T47D (cell line): ENCODE measurements around the gene USP32.
"Not testable (repeated sequence)": the region's sequence is repeated elsewhere in the genome, so short reads cannot be mapped to it uniquely, and the experiment has no call there.

Experiments used
- DNase-seq, 2 experiments: peaks; one replicate each; pipeline versions ENCODE4 v3.0.0 to v3.0.0-alpha.2; 2011 to 2012; ENCODE audit warnings: low read depth in 1 of 2, low spot score in 1 of 2
- JUND ChIP-seq: IDR thresholded peaks from 2 replicates; pipeline ENCODE4 v1.6.1; 2012; ENCODE audit warnings: low read depth
- in situ Hi-C: cut with HindIII; loops from 2 replicates; pipeline ENCODE4 v1.10.0; 2016; ENCODE audit warnings: low sequenced_read_pairs, low pct_unique_long_range_greater_than_20kb

USP32 gene

DNA sequence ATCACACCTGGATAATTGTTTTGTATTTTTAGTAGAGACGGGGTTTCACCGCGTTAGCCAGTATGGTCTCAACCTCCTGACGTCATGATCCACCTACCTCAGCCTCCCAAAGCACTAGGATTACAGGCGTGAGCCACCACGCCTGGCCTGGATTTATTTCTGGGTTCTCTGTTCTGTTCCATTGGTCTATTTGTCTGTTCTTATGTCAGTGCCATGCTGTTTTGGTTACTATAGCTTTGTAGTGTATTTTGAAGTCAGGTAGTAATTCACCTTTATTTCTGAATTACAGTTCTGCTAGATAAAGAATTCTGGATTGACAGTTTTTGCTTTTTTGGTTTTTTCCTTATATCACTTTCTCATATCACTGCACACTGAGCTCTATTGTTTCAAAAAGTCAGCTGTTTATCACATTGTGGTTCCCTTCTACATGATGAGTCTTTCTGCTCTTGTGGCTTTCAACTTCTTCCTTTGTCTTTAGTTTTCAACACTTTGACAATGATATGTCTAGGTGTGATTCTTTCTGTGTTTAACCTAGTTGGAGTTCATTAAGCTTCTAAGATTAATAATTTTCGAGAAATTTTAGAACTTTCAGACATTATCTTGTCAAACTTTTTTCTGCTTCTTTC, 144.0 kb downstream of the USP32 start:
- no peak for TF ChIP-seq JUND
- in situ Hi-C loops: no loop called here
- no peak for DNase-seq

DNA sequence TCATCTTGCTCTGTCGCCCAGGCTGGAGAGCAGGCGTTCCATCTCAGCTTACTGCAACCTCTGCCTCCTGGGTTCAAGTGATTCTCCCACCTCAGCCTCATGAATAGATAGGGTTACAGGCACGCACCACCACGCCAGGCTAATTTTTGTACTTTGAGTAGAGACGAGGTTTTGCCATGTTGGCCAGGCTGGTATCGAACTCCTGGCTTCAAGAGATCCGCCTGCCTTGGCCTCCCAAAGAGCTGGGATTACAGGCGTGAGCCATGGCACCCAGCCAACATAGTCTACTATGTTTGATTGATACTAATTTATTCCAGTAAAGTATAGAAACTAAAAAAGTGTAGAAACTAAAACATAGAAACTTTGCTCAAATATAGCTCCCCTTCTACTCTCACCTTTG, 147.3 kb downstream of the USP32 start:
- no peak for TF ChIP-seq JUND
- no peak for DNase-seq
- in situ Hi-C loops: no loop called here

- no peak for TF ChIP-seq JUND
- in situ Hi-C loops: no loop called here
- DNase-seq: no peak
Observed at GRCh38 chr17:60240290-60240689, 151.6 kb downstream of the USP32 start.

DNA sequence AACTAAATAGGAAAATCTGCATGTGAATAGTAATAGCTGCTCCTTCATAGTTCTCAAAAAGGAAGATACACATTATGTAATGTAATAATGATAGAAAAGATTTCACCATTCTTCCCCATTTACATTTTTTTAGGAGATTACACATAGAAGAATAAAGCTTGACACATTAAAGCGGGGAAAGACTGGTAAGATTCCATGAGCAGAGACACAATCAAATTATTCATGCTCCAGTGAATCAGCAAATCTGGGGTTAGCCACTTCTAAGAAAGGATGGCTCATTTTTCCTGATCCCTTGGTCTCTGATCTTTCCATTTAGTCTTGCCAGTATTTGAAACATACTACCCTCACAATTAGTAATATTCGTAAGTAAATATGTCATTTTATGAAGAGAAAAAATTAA, 160.2 kb downstream of the USP32 start:
- in situ Hi-C loops: no loop called here
- no peak for DNase-seq
- no peak for TF ChIP-seq JUND

- no peak for TF ChIP-seq JUND
- peak; percentile 22 to 54 for DNase-seq
- in situ Hi-C loops: no loop called here
Observed at GRCh38 chr17:60231234-60231633, 160.7 kb downstream of the USP32 start.

DNA sequence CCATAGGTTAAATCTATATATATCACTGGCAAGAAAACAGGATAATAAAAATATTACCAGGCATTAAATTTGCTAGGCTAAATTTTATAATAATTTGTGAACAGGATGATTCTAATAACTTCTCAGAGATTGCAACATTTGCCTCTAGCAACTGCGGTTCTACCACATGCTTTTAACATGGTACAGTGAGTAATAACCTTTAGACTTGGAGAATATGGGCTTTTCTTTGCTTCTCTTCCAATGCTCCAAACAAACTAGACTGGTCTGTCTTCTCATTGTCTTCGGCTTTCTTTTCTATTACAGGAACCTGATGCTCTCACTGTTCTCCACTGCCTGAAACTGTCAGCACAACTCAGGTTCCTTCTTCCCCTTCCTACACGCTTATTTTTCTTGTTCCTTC, 161.6 kb downstream of the USP32 start:
- in situ Hi-C loops: no loop called here
- TF ChIP-seq JUND: no peak
- no peak for DNase-seq

GRCh38 chr17:60229188-60229802, 162.6 kb downstream of the USP32 start:
- in situ Hi-C loops: no loop called here
- TF ChIP-seq JUND: no peak
- DNase-seq: peak in 1 of 2 experiments; percentile 27

- DNase-seq, in situ Hi-C loops: not testable (repeated sequence)
Observed at GRCh38 chr17:60227276-60227675, 164.7 kb downstream of the USP32 start.

DNA sequence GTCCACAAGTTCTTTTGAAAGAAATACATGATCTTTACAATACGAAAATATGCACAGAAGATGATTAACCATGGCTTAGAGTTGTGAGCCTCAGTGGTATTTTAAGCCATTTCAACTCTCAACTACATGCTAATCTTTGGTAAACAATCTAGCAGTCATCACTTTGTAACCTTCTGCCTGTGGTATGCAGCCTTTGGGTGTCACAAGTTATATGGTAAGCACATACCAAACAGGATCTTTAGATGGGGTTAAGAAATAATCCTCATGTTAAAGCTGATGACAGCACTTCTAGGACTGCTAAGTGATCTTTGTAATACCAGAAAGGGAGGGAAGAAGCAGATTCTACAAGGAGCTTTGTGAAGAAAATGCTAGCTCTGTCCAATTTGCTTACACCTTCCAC, 167.9 kb downstream of the USP32 start:
- no peak for TF ChIP-seq JUND
- no peak for DNase-seq
- in situ Hi-C loops: no loop called here

DNA sequence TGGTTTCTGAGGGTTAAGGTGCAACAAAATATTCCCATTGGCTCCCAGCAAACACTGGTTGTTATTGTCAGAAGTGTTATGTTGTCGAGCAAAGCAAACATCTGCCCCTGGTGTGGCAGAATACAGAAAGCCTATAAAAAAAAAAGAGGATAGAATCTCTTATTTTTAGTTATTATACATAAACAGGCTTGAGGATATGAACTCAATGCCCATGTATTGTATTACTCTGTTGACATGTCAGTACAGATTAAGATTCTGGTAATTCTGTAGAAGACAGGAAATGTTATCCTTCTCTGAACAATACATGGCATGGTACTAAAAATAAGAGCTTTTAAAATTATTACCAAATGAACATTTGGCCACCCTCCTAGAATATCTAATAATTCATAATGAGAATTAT, 168.5 kb downstream of the USP32 start:
- in situ Hi-C loops: no loop called here
- DNase-seq: no peak
- TF ChIP-seq JUND: no peak

GRCh38 chr17:60218774-60219173, 173.2 kb downstream of the USP32 start:
- DNase-seq, in situ Hi-C loops: not testable (repeated sequence)

DNA sequence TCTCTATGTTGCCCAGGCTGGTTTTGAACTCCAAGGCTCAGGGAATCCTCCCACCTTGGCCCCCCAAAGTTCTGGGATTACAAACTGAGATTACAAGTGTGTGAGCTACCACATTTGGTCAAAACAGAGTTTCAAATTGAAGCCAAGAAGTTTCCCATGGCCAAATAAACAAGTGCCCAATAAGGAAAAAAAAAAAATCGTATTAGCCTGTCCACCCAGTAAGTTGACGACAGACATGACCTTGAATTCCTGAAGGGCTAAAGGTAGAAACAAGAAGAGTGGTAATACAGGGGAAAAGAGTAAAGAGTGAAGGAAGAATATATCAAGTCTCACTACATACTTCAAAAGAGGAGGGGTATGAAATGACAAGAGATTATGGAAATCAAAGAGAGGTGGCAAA, 176.0 kb downstream of the USP32 start:
- DNase-seq, in situ Hi-C loops: not testable (repeated sequence)

DNA sequence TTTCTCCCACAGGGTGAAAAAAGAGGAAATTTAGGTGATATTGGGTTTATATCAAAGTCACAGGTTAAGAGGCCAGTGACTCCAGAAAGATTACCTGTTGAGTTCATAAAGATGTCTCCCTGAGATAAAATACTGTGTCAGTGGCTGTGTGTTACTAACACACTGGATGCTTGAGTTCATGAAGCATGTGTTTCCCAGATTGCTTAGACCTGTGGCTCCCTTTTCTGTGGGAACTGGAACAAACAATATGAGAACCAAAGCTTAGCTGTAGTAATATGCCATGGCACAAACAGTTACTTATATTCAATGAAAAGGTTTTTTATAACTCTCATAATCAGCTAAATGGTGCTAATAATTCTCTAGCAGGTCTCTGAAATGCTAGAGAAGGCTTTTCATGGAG, 180.7 kb downstream of the USP32 start:
- in situ Hi-C loops, DNase-seq: not testable (repeated sequence)

- in situ Hi-C loops, DNase-seq: not testable (repeated sequence)
Observed at GRCh38 chr17:60208302-60208701, 183.6 kb downstream of the USP32 start.

- DNase-seq, in situ Hi-C loops: not testable (repeated sequence)
Observed at GRCh38 chr17:60205782-60206181, 186.2 kb downstream of the USP32 start.

DNA sequence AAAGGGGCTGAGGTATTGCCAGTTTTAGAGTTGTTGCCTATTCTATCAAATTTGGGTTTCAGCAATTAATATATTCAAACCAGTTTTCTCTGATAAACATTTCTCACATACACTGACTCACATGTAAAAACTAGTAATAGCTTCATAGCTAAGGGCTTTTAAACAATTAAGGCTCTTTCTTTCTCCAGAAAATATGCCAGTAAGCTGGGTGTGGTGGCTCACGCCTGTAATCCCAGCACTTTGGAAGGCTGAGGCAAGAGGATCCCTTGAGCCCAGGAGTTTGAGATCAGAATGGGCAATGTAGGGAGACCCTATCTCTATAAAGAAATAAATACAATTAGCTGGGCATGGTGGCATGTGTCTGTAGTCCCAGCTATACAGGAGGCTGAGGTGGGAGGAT, 193.3 kb downstream of the USP32 start:
- DNase-seq, in situ Hi-C loops: not testable (repeated sequence)

DNA sequence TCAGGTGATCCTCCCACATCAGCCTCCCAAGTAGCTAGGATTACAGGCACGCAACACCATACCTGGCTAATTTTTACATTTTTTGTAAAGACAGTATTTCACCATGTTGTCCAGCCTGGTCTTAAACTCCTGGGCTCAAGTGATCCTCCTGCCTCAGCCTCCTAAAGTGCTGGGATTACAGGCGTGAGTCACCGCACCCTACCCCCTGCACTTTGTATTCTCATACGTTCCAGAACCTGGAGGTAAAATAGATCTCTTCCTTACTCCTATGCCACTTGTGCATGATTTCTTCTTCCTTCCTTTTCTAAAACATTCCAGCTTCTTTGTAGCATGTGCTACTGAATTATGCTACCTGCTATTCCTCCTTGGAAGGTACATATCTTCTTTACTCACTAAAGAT, 197.8 kb downstream of the USP32 start:
- DNase-seq, in situ Hi-C loops: not testable (repeated sequence)
